ENCODE data around the gene CBFA2T3. TPM values are rescaled to one million over a fixed set of nuclear protein-coding genes. Genes with fewer than 3 reads are reported as not detected.

Gene CBFA2T3
- total RNA-seq, 4 donors from 2014 or later, result 0.95 to 7.3 (median 3.3) TPM

GRCh38 chr16:88925540-88925887 lies 51.5 kb downstream of the CBFA2T3 start:
- Histone ChIP-seq H3K27me3 (no peaks in the 10 kb centered on the region), H3K27ac (no peak overlapping the region), H3K4me3 (no peak overlapping the region), H3K4me1 (peaks cover 24 to 35% of the 10 kb centered on the region in 2 donors), H3K36me3 (no peaks in the 10 kb centered on the region), H3K9me3 (no peaks in the 10 kb centered on the region)
- in situ Hi-C loops (cut with MboI; ENCODE audit: low sequenced_read_pairs in 4 of 4) (no loop called here), intact Hi-C loops (cut with DNase I; ENCODE audit: low total_unique reads) (no loop called here)
- no peak for TF ChIP-seq POLR2A (IDR thresholded peaks at IDR 0.05)
- peak in 1 of 5 experiments; percentile 4 for TF ChIP-seq CTCF (IDR thresholded peaks at IDR 0.05 in 4 of 5, conservative IDR thresholded peaks at IDR 0.05 in 1 of 5)
- ATAC-seq, result no peak
- no peak for DNase-seq

- in situ Hi-C loops (cut with MboI; ENCODE audit: low sequenced_read_pairs in 4 of 4) (no loop called here), intact Hi-C loops (cut with DNase I; ENCODE audit: low total_unique reads) (no loop called here)
- Histone ChIP-seq H3K27ac (peak overlapping the region in 2 of 4 donors; percentile 42 to 52), H3K4me3 (peak overlapping the region in 2 of 4 donors; percentile 13 to 31), H3K27me3 (no peaks in the 10 kb centered on the region), H3K9me3 (no peaks in the 10 kb centered on the region), H3K36me3 (no peaks in the 10 kb centered on the region), H3K4me1 (peaks cover 29 to 40% of the 10 kb centered on the region in 2 donors)
- ATAC-seq, result peak; percentile 32 to 64
- TF ChIP-seq CTCF (IDR thresholded peaks at IDR 0.05 in 4 of 5, conservative IDR thresholded peaks at IDR 0.05 in 1 of 5) (peak in 3 of 5 experiments; percentile 28 to 50 (median 41)), POLR2A (IDR thresholded peaks at IDR 0.05) (no peak)
- peak in 1 of 2 donors; percentile 49 for DNase-seq
Observed at GRCh38 chr16:88924834-88925539, 52.0 kb downstream of the CBFA2T3 start.

GRCh38 chr16:88923926-88924833 lies 52.8 kb downstream of the CBFA2T3 start:
- Histone ChIP-seq H3K27me3 (no peaks in the 10 kb centered on the region), H3K36me3 (no peaks in the 10 kb centered on the region), H3K4me3 (no peak overlapping the region), H3K9me3 (no peaks in the 10 kb centered on the region), H3K4me1 (peaks cover 33 to 41% of the 10 kb centered on the region in 2 donors), H3K27ac (peak overlapping the region in 2 of 4 donors; percentile 42 to 52)
- ATAC-seq (no peak), DNase-seq (no peak)
- intact Hi-C loops (cut with DNase I; ENCODE audit: low total_unique reads) (no loop called here), in situ Hi-C loops (cut with MboI; ENCODE audit: low sequenced_read_pairs in 4 of 4) (no loop called here)
- no peak for TF ChIP-seq POLR2A (IDR thresholded peaks at IDR 0.05)

GRCh38 chr16:88923450-88923849 lies 53.6 kb downstream of the CBFA2T3 start:
- Histone ChIP-seq H3K4me1 (peaks cover 33 to 41% of the 10 kb centered on the region in 2 donors), H3K36me3 (no peaks in the 10 kb centered on the region)

More at GRCh38 chr16:88923450-88923849, 53.6 kb downstream of the CBFA2T3 start:
- ATAC-seq (no peak), DNase-seq (no peak)
- TF ChIP-seq CTCF (IDR thresholded peaks at IDR 0.05 in 4 of 5, conservative IDR thresholded peaks at IDR 0.05 in 1 of 5) (no peak), POLR2A (IDR thresholded peaks at IDR 0.05) (no peak)
- in situ Hi-C loops (cut with MboI; ENCODE audit: low sequenced_read_pairs in 4 of 4), result no loop called here
- H3K9me3 ChIP-seq, result no peaks in the 10 kb centered on the region
- no peaks in the 10 kb centered on the region for H3K27me3 ChIP-seq
- no peak overlapping the region for H3K4me3 ChIP-seq
- intact Hi-C loops (cut with DNase I; ENCODE audit: low total_unique reads), result no loop called here
- H3K27ac ChIP-seq, result no peak overlapping the region
